Stimulated activated CD4-positive, alpha-beta T cell treated with anti-CD3 and anti-CD28 coated beads, Interleukin-1b, Interleukin-23, amount 100 ng/mL, for 1 hour (primary cell): Measurements from ENCODE around the gene IL21.
"Not testable (repeated sequence)": the region's sequence is repeated elsewhere in the genome, so short reads cannot be mapped to it uniquely, and the experiment has no call there.

Source experiments
- DNase-seq, 2 donors: peaks; one replicate each; pipeline ENCODE4 v3.0.0-alpha.2; 2020; ENCODE audit warnings: low read depth in 2 of 2

IL21 gene

GRCh38 chr4:122577808-122578781 lies 42.8 kb downstream of the IL21 start:
- peak; percentile 26 to 45 for DNase-seq

- DNase-seq = no peak
Measured at GRCh38 chr4:122577189-122577553, 43.7 kb downstream of the IL21 start.

- DNase-seq = no peak
Measured at GRCh38 chr4:122576261-122577188, 44.3 kb downstream of the IL21 start.

- DNase-seq = not testable (repeated sequence)
Measured at GRCh38 chr4:122574347-122574746, 46.5 kb downstream of the IL21 start.

- DNase-seq = no peak
Measured at GRCh38 chr4:122562449-122562848, 58.4 kb downstream of the IL21 start.
